GM12878 (cell line): ENCODE measurements around the gene NTN3.

ENCODE experiments used
- BHLHE40 ChIP-seq, 2 experiments: fragments of 450-650 bp in 1 of 2; IDR thresholded peaks; 2 replicates each; pipeline ENCODE4 v1.6.1; 2011 to 2017; ENCODE audit warnings: low read depth in 2 of 2, borderline replicate concordance in 1 of 2, improper control_type of control experiment in 1 of 2, low read length in 1 of 2, mild to moderate bottlenecking in 1 of 2
- EP300 ChIP-seq, 2 experiments: fragments of 150-350 bp in 1 of 2; IDR thresholded peaks; 2 replicates each; pipeline ENCODE4 v1.6.1; 2011 to 2012; ENCODE audit warnings: low read depth in 2 of 2, low read length in 2 of 2, borderline replicate concordance in 1 of 2, improper control_type of control experiment in 1 of 2, inconsistent platforms in 1 of 2; ENCODE audit not compliant: control insufficient read depth in 1 of 2
- EZH2 ChIP-seq: IDR thresholded peaks from 2 replicates; pipeline ENCODE4 v1.6.1; 2012; ENCODE audit warnings: low read depth, mild to moderate bottlenecking, control low read depth, inconsistent platforms, low read length, borderline replicate concordance; ENCODE audit not compliant: control insufficient read depth
- IKZF1 ChIP-seq: fragments of 450-650 bp; conservative IDR thresholded peaks from 2 replicates; pipeline ENCODE4 v1.6.1; 2017; ENCODE audit warnings: antibody characterized with exemption, mild to moderate bottlenecking
- IRF3 ChIP-seq: fragments of 450-650 bp; IDR thresholded peaks from 2 replicates; pipeline ENCODE4 v1.6.1; 2014; ENCODE audit warnings: mild to moderate bottlenecking
- MAX ChIP-seq: IDR thresholded peaks from 2 replicates; pipeline ENCODE4 v1.6.1; 2012; ENCODE audit warnings: low read depth, low read length, improper control_type of control experiment
- YBX1 ChIP-seq: fragments of 450-650 bp; IDR thresholded peaks from 2 replicates; pipeline ENCODE4 v1.6.1; 2016; ENCODE audit warnings: antibody characterized with exemption
- TF ChIP-seq, protein P1 (sequence below), 3 experiments: IDR thresholded peaks in 2 of 3; conservative IDR thresholded peaks in 1 of 3; 2 replicates each; pipeline ENCODE4 v1.5.1; 2011; ENCODE audit warnings: low read depth in 3 of 3, low read length in 3 of 3, mild to moderate bottlenecking in 3 of 3, control low read depth in 2 of 3, moderate library complexity in 2 of 3, inconsistent platforms in 1 of 3, mixed read lengths in 1 of 3; ENCODE audit not compliant: control insufficient read depth in 2 of 3, insufficient read depth in 1 of 3; ENCODE audit errors: extremely low read depth in 1 of 3
- TF ChIP-seq, protein P2 (sequence below): fragments of 150-350 bp; IDR thresholded peaks from 2 replicates; pipeline ENCODE4 v1.6.1; 2016; ENCODE audit warnings: low read depth, low read length
- TF ChIP-seq, protein P3 (sequence below): IDR thresholded peaks from 2 replicates; pipeline ENCODE4 v1.6.1; 2012; ENCODE audit warnings: mild to moderate bottlenecking, low read depth, low read length

GRCh38 chr16:2427526-2427925, 43.6 kb upstream of the NTN3 start:
- TF ChIP-seq EP300 (IDR thresholded peaks at IDR 0.05; ENCODE audit: borderline replicate concordance in 1 of 2, control insufficient read depth in 1 of 2, low read depth in 2 of 2, low read length in 2 of 2) (no peak), EZH2 (no peak), IKZF1 (no peak), BHLHE40 (IDR thresholded peaks at IDR 0.05; ENCODE audit: borderline replicate concordance in 1 of 2, low read depth in 2 of 2, low read length in 1 of 2) (no peak), IRF3 (no peak), YBX1 (no peak), MAX (no peak)
- TF ChIP-seq, protein P1, sequence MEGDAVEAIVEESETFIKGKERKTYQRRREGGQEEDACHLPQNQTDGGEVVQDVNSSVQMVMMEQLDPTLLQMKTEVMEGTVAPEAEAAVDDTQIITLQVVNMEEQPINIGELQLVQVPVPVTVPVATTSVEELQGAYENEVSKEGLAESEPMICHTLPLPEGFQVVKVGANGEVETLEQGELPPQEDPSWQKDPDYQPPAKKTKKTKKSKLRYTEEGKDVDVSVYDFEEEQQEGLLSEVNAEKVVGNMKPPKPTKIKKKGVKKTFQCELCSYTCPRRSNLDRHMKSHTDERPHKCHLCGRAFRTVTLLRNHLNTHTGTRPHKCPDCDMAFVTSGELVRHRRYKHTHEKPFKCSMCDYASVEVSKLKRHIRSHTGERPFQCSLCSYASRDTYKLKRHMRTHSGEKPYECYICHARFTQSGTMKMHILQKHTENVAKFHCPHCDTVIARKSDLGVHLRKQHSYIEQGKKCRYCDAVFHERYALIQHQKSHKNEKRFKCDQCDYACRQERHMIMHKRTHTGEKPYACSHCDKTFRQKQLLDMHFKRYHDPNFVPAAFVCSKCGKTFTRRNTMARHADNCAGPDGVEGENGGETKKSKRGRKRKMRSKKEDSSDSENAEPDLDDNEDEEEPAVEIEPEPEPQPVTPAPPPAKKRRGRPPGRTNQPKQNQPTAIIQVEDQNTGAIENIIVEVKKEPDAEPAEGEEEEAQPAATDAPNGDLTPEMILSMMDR (IDR thresholded peaks at IDR 0.05 in 2 of 3, conservative IDR thresholded peaks at IDR 0.05 in 1 of 3; ENCODE audit: control insufficient read depth in 2 of 3, extremely low read depth in 1 of 3, insufficient read depth in 1 of 3, low read depth in 3 of 3, low read length in 3 of 3), result no peak
- TF ChIP-seq, protein P2, sequence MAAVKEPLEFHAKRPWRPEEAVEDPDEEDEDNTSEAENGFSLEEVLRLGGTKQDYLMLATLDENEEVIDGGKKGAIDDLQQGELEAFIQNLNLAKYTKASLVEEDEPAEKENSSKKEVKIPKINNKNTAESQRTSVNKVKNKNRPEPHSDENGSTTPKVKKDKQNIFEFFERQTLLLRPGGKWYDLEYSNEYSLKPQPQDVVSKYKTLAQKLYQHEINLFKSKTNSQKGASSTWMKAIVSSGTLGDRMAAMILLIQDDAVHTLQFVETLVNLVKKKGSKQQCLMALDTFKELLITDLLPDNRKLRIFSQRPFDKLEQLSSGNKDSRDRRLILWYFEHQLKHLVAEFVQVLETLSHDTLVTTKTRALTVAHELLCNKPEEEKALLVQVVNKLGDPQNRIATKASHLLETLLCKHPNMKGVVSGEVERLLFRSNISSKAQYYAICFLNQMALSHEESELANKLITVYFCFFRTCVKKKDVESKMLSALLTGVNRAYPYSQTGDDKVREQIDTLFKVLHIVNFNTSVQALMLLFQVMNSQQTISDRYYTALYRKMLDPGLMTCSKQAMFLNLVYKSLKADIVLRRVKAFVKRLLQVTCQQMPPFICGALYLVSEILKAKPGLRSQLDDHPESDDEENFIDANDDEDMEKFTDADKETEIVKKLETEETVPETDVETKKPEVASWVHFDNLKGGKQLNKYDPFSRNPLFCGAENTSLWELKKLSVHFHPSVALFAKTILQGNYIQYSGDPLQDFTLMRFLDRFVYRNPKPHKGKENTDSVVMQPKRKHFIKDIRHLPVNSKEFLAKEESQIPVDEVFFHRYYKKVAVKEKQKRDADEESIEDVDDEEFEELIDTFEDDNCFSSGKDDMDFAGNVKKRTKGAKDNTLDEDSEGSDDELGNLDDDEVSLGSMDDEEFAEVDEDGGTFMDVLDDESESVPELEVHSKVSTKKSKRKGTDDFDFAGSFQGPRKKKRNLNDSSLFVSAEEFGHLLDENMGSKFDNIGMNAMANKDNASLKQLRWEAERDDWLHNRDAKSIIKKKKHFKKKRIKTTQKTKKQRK, result no peak
- TF ChIP-seq, protein P3, sequence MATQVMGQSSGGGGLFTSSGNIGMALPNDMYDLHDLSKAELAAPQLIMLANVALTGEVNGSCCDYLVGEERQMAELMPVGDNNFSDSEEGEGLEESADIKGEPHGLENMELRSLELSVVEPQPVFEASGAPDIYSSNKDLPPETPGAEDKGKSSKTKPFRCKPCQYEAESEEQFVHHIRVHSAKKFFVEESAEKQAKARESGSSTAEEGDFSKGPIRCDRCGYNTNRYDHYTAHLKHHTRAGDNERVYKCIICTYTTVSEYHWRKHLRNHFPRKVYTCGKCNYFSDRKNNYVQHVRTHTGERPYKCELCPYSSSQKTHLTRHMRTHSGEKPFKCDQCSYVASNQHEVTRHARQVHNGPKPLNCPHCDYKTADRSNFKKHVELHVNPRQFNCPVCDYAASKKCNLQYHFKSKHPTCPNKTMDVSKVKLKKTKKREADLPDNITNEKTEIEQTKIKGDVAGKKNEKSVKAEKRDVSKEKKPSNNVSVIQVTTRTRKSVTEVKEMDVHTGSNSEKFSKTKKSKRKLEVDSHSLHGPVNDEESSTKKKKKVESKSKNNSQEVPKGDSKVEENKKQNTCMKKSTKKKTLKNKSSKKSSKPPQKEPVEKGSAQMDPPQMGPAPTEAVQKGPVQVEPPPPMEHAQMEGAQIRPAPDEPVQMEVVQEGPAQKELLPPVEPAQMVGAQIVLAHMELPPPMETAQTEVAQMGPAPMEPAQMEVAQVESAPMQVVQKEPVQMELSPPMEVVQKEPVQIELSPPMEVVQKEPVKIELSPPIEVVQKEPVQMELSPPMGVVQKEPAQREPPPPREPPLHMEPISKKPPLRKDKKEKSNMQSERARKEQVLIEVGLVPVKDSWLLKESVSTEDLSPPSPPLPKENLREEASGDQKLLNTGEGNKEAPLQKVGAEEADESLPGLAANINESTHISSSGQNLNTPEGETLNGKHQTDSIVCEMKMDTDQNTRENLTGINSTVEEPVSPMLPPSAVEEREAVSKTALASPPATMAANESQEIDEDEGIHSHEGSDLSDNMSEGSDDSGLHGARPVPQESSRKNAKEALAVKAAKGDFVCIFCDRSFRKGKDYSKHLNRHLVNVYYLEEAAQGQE, result no peak
